ENCODE data around the gene SPDYE4. TPM values are rescaled to one million over a fixed set of nuclear protein-coding genes. Genes with fewer than 3 reads are reported as not detected.
A peak's percentile ranks its signal among the peaks of the same experiment; 100 is the strongest.

The SPDYE4 gene
- total RNA-seq, 6 experiments from 2014 or later = not detected

DNA sequence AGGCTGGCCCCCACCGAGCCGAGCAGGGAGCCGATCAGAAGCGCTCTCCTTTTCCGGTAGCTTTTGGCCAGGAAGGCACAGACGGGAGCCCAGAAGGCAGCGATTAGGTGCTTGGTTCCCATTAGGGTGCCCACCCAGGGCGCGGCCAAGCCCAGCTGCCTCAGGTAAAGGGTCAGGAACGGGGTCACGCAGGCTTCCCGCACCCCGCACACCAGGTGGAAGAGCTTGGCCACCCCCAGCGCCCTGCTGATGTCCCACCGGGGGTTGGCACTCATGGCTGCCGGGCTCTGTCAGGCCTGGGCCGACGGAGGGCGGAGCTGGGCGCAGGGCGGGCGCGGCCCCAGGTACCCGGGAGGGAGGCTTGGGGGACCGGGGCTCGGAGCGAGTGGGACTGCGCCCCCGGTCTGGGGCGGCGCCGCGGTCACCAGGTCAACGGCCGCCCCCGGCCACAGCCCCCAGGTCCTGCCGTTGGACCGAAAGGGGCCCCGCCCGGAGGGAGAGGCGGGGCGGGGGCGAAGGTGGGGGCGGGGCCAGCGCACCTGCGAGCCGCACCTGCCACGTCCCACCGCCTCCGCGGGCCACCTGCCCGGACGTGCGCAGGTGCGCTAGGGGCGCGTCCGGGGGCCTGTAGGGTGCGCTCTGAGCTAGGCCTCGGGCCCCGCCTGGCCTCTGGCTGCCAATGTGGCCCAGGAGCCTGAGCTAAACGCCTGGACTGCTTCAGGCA is 40.7 kb upstream of the SPDYE4 start, which contains the start of gene MFSD6L:
Gene MFSD6L, minus strand, starts transcription at position 520 of the 724 bp plus-strand sequence. Its CDS starts 245 bp downstream, at position 275.
- ATAC-seq (peak in 2 of 4 donors; percentile 20 to 30), DNase-seq (no peak)
- H3K27ac ChIP-seq = no peak within 1 kb of the TSS

DNA sequence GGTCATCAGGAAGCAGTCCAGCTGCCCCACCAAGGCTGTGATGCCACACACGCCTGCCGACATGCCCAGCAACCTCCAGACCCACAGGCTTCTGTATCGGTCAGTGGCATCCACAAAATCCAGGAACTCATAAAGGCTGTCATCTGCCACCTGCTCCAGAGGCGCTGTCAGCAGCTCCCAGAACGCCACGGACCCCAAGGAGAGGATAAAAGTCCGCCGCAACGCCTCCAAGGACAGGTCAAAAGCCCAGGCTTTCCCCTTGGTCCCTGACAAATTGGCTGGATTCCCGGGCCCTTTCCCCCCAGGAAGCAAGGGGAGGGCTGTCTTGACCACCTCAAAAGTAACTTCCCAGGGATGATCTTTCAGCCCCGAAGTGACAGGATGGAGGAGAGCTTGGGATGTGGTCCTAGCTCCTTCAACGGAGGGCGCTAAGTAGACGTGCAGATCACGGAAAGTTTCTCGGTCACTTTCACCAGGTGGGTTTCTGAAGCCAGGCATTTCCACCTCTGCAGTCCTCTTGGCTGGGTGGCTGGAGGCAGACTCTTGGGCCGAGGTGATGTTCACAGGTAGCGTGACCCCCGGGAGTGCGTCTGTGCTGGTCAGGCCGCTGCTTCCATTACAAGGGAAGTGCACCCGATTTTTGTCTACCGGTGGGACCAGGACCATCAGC is 40.0 kb upstream of the SPDYE4 start:
- peaks cover 0 to 6% (median 0%) of the 10 kb centered on the region in 4 donors for H3K4me1 ChIP-seq
- DNase-seq (no peak), ATAC-seq (no peak)
- no peak overlapping the region for H3K4me3 ChIP-seq
- H3K27me3 ChIP-seq = no peaks in the 10 kb centered on the region
- intact Hi-C loops (cut with DNase I) = no loop called here
- no peaks in the 10 kb centered on the region for H3K9me3 ChIP-seq
- H3K27ac ChIP-seq = no peak overlapping the region
- no peaks in the 10 kb centered on the region for H3K36me3 ChIP-seq
- TF ChIP-seq, protein P1, sequence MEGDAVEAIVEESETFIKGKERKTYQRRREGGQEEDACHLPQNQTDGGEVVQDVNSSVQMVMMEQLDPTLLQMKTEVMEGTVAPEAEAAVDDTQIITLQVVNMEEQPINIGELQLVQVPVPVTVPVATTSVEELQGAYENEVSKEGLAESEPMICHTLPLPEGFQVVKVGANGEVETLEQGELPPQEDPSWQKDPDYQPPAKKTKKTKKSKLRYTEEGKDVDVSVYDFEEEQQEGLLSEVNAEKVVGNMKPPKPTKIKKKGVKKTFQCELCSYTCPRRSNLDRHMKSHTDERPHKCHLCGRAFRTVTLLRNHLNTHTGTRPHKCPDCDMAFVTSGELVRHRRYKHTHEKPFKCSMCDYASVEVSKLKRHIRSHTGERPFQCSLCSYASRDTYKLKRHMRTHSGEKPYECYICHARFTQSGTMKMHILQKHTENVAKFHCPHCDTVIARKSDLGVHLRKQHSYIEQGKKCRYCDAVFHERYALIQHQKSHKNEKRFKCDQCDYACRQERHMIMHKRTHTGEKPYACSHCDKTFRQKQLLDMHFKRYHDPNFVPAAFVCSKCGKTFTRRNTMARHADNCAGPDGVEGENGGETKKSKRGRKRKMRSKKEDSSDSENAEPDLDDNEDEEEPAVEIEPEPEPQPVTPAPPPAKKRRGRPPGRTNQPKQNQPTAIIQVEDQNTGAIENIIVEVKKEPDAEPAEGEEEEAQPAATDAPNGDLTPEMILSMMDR (IDR thresholded peaks at IDR 0.05) = no peak
- no peak for TF ChIP-seq POLR2A (IDR thresholded peaks at IDR 0.05)
- 54% methylated on average over 10 of the region's 23 CpGs for WGBS (ENCODE audit: insufficient coverage, low coverage, low lambda C conversion rate, missing lambda C conversion rate)

More for the DNA sequence above, 40.7 kb upstream of the SPDYE4 start, which contains the start of gene MFSD6L:
- Histone ChIP-seq H3K4me1 (peaks cover 0 to 6% (median 0%) of the 10 kb centered on the region in 4 donors), H3K36me3 (no peaks in the 10 kb centered on the region), H3K4me3 (no peak within 1 kb of the TSS), H3K9me3 (no peaks in the 10 kb centered on the region), H3K27me3 (no peaks in the 10 kb centered on the region)
- TF ChIP-seq POLR2A (IDR thresholded peaks at IDR 0.05) = no peak
- TF ChIP-seq, protein P1 (IDR thresholded peaks at IDR 0.05) = no peak
- intact Hi-C loops (cut with DNase I) = no loop called here
- WGBS (ENCODE audit: insufficient coverage, low coverage, low lambda C conversion rate, missing lambda C conversion rate) = 60% methylated on average over 1 of the region's 62 CpGs

DNA sequence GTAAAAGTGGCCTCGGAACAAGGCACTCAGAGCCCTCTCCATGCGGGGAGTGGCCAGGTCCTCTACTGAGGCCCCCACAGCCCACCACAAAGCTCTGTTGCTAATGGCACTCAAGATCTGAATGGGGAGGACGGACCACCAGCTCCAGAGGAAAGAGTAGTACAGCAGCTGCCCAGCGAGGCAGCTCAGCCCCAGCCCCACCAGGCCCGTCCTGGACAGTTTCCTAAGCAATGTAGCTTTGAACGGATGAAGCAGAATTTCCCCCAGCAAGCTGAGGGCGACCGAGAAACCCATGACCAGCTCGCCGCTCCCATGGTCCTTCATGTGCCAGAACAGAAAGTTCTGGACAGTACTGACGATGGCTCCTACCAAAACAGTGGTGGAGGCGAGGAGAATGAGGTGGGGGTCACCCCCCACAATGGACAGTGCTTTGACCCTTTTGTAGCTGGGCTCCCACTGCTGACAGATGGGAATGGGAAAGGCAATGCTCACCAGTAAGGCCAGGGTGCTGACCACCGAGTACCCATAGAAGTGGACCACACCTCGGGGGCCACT is 39.4 kb upstream of the SPDYE4 start:
- Histone ChIP-seq H3K36me3 (no peaks in the 10 kb centered on the region), H3K27ac (no peak overlapping the region), H3K27me3 (no peaks in the 10 kb centered on the region), H3K4me3 (no peak overlapping the region), H3K9me3 (no peaks in the 10 kb centered on the region), H3K4me1 (peaks cover 0 to 6% (median 0%) of the 10 kb centered on the region in 4 donors)
- WGBS (ENCODE audit: insufficient coverage, low coverage, low lambda C conversion rate, missing lambda C conversion rate) = 67% methylated on average over 3 of the region's 14 CpGs
- intact Hi-C loops (cut with DNase I) = no loop called here
- TF ChIP-seq POLR2A (IDR thresholded peaks at IDR 0.05) = no peak
- TF ChIP-seq, protein P1 (IDR thresholded peaks at IDR 0.05) = no peak
- DNase-seq (no peak), ATAC-seq (no peak)

DNA sequence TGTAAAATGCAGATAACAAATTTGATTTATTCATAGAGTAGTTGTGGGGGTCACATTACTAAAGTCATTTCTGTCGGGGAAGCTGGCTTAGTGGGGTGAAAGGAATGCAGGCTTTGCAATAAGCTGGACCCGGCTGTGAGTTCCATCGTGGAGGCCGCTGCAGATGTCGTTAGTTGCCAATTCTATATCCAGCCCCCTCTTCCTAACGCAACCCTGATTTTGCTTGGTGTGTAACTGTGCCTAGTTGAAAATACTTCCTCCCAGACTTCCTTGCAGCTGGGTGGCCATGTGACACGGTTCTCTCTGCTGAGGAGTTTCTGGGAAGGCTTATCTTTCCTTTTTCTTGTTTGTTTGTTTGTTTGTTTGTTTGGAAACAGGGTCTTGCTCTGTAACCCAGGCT is 36.3 kb upstream of the SPDYE4 start:
- intact Hi-C loops (cut with DNase I) = no loop called here
- Histone ChIP-seq H3K4me1 (peaks cover 0 to 6% (median 0%) of the 10 kb centered on the region in 4 donors), H3K27me3 (no peaks in the 10 kb centered on the region), H3K9me3 (no peaks in the 10 kb centered on the region), H3K27ac (no peak overlapping the region), H3K36me3 (no peaks in the 10 kb centered on the region), H3K4me3 (no peak overlapping the region)
- TF ChIP-seq, protein P1 (IDR thresholded peaks at IDR 0.05) = no peak
- no peak for TF ChIP-seq POLR2A (IDR thresholded peaks at IDR 0.05)
- ATAC-seq (peak in 2 of 4 donors; percentile 26 to 45), DNase-seq (no peak)
- WGBS (ENCODE audit: insufficient coverage, low coverage, low lambda C conversion rate, missing lambda C conversion rate) = 64% methylated on average over 3 of the region's 7 CpGs
